Psoas muscle (tissue), 8 donors: Measurements from ENCODE around the gene SUCO. TPM values are rescaled to one million over a fixed set of nuclear protein-coding genes. Genes with fewer than 3 reads are reported as not detected.
"Not testable (repeated sequence)": the region's sequence is repeated elsewhere in the genome, so short reads cannot be mapped to it uniquely, and the experiment has no call there.

ENCODE experiments used
- ATAC-seq, 4 donors: fragments of 200-7000 bp; cut with Tn5 transposase; one replicate each; pipeline ENCODE4 v1.9.1; 2020; ENCODE audit warnings: moderate library complexity in 3 of 4, mild to moderate bottlenecking in 2 of 4
- DNase-seq, 2 donors: peaks; one replicate each; pipeline ENCODE4 v3.0.0-alpha.2; 2020
- H3K27ac ChIP-seq: fragments of 200-600 bp; one replicate; pipeline ENCODE4 v1.8.0; 2022
- H3K27me3 ChIP-seq, 3 donors: fragments of 200-600 bp in 1 of 3; one replicate each; pipeline versions ENCODE4 v1.6.1 to v1.8.0; 2013 to 2022; ENCODE audit warnings: low read length in 2 of 3, mild to moderate bottlenecking in 2 of 3, moderate library complexity in 1 of 3; ENCODE audit not compliant: insufficient read depth in 3 of 3
- H3K36me3 ChIP-seq, 2 donors: fragments of 200-600 bp in 1 of 2; one replicate each; pipeline versions ENCODE4 v1.6.1 to v1.8.0; 2013 to 2022; ENCODE audit warnings: low read depth in 1 of 2, mild to moderate bottlenecking in 1 of 2, moderate library complexity in 1 of 2; ENCODE audit not compliant: insufficient read depth in 1 of 2
- H3K4me1 ChIP-seq: fragments of 200-600 bp; one replicate; pipeline ENCODE4 v1.8.0; 2022
- H3K4me3 ChIP-seq: fragments of 200-600 bp; one replicate; pipeline ENCODE4 v1.8.0; 2022; ENCODE audit warnings: mild to moderate bottlenecking
- H3K9me3 ChIP-seq: fragments of 200-600 bp; one replicate; pipeline ENCODE4 v1.8.0; 2022
- WGBS, 3 donors: extraction: QIAGEN DNeasy Blood & Tissue Kit; methylation state at CpG; one replicate each; pipeline versions ENCODE4 v1.1.6 to v1.1.7; 2013; 5-methylcytosine and 5-hydroxymethylcytosine counted together
- intact Hi-C, 2 donors: fragments of 100-400 bp; cut with DNase I; formaldehyde crosslinking; loops; one replicate each; pipeline versions ENCODE4 v1.11.0 to v1.14.2; 2022
- polyA plus RNA-seq, 3 donors: library from polyadenylated mRNA; stranded (reverse); fragments of 200-250 nt; gene quantifications; one replicate each; pipeline ENCODE4 v1.2.3, GENCODE V29; 2013
- total RNA-seq, 4 donors: library from RNA; stranded (reverse); fragmentation: NEBNext Ultra II Directional in 2 of 4; extraction: Animal tissue kit (Norgen Biotek cat#: 25700) in 2 of 4; gene quantifications; one replicate each; pipeline versions ENCODE4 v1.2.1 to v1.2.4, GENCODE V29; 2021 to 2023
- TF ChIP-seq, protein P1 (sequence below): fragments of 200-600 bp; IDR thresholded peaks from one replicate; pipeline ENCODE4 v1.8.0; 2022; ENCODE audit warnings: antibody characterized with exemption
- donor health status: healthy with polysubstance abuse.
- donor health status: DM: no; HTN: no; CAD: no; lungs with moderate emphysema.
- donor health status: Bipolar disorder and iron deficiency.
- donor health status: healthy.
- donor health status: DM: yes; HTN: yes; CAD: no.
- donor health status: DM: no; HTN: no; CAD: no.
- donor health status: DM: no; HTN: no; CAD: no.
- donor health status: DM: yes; HTN: yes; CAD: no.

Gene SUCO
- total and polyA plus RNA-seq, 7 donors: 2.6 to 8.2 (median 6.2) TPM

DNA sequence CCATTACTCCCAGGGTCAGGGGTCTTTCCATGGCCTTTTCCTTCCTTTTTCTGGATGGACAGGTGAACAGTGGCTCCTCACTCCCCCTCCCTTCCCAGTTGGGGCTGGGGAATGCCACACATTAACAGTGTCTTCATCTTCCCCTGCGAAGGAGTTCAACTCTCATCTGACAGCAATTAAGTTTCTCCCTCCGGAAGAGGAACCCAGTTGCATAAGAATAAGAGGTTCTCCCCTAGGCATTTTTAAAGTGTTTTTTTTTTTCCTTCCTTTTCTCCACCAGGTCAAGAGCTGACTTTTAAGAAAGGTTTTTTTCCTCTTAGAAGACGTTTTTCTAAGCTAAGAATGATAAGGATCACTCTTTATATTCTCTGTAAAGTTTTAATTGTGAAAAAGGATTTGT is 83.7 kb downstream of the SUCO start:
- Histone ChIP-seq H3K9me3 (peaks cover 12% of the 10 kb centered on the region), H3K4me3 (no peak overlapping the region), H3K4me1 (no peaks in the 10 kb centered on the region), H3K27ac (no peak overlapping the region), H3K27me3 (no peaks in the 10 kb centered on the region), H3K36me3 (no peaks in the 10 kb centered on the region)
- WGBS, 3 donors: 60 to 72% (median 62%) methylated on average over 3 of the region's 3 CpGs
- intact Hi-C loops: no loop called here
- DNase-seq (no peak), ATAC-seq (no peak)
- TF ChIP-seq, protein P1, sequence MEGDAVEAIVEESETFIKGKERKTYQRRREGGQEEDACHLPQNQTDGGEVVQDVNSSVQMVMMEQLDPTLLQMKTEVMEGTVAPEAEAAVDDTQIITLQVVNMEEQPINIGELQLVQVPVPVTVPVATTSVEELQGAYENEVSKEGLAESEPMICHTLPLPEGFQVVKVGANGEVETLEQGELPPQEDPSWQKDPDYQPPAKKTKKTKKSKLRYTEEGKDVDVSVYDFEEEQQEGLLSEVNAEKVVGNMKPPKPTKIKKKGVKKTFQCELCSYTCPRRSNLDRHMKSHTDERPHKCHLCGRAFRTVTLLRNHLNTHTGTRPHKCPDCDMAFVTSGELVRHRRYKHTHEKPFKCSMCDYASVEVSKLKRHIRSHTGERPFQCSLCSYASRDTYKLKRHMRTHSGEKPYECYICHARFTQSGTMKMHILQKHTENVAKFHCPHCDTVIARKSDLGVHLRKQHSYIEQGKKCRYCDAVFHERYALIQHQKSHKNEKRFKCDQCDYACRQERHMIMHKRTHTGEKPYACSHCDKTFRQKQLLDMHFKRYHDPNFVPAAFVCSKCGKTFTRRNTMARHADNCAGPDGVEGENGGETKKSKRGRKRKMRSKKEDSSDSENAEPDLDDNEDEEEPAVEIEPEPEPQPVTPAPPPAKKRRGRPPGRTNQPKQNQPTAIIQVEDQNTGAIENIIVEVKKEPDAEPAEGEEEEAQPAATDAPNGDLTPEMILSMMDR: no peak

DNA sequence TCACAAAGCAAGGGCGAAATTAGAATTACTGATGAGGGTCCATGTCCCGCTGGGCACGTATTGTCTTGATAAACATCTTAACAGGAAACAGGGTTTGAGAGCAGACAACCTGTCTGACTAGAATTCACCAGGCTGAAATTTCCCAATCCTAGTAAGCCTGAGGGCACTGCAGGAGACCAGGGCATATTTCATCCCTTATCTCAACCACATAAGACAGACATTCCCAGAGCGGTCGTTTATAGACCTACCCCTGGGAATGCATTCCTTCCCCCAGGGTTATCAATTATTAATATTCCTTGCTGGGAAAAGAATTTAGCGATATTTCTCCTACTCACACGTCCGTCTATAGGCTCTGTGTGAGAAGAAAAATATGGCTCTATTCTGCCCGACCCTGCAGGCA is 87.7 kb downstream of the SUCO start:
- intact Hi-C loops: not testable (repeated sequence)
- WGBS, 3 donors: 86 to 90% (median 89%) methylated on average over 9 of the region's 9 CpGs
- peaks cover 12% of the 10 kb centered on the region for H3K9me3 ChIP-seq

DNA sequence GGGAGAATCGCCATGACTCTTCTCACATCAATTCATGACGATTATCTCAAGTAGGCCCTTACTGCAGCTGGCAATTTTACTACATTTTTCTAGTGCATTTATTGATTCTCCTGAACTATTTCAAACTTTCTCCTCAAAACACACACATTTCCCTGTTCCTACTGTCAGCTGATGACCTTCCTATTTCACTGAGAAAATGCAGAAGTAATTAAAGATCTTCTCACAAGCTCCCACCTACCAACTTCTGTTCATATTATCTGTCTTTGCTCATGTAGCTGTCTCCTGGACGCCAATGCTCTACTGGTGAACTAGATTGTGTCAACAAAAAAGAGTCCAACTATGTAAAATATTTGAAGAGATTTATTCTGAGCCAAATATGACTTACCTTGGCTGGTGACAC is 89.6 kb downstream of the SUCO start:
- intact Hi-C loops: no loop called here

More for the DNA sequence above, 87.7 kb downstream of the SUCO start:
- not testable (repeated sequence) for H3K4me3 ChIP-seq, DNase-seq, H3K27ac ChIP-seq, H3K36me3 ChIP-seq, ATAC-seq, H3K4me1 ChIP-seq, H3K27me3 ChIP-seq

DNA sequence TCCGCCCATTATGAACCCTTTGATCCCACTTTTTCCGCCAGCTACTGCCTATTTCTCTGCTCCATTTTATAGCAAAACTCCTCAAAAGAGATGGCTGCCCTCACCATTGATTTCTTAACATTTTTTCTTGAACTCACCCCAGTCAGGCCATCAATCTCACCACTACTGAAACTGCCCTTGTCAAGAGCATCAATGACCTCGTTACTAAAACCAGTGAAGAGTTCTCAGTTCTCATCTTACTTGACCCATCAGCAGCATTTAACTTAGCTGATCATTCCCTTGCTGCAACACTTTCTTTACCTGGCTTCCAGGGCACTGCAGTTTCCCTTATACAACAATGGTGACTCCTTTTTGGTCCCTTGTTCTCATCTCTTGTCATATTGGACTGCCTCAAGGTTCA is 90.8 kb downstream of the SUCO start:
- no peak for ATAC-seq
- no peaks in the 10 kb centered on the region for H3K36me3 ChIP-seq
- no peak overlapping the region for H3K27ac ChIP-seq
- TF ChIP-seq, protein P1: no peak
- H3K9me3 ChIP-seq: peaks cover 12% of the 10 kb centered on the region
- no peaks in the 10 kb centered on the region for H3K27me3 ChIP-seq
- DNase-seq: no peak
- no peak overlapping the region for H3K4me3 ChIP-seq
- no peaks in the 10 kb centered on the region for H3K4me1 ChIP-seq
- intact Hi-C loops: no loop called here
- WGBS, 3 donors: 57 to 71% (median 60%) methylated on average over 3 of the region's 3 CpGs

More for the DNA sequence above, 89.6 kb downstream of the SUCO start:
- no peak overlapping the region for H3K27ac ChIP-seq
- peaks cover 12% of the 10 kb centered on the region for H3K9me3 ChIP-seq
- H3K4me3 ChIP-seq: no peak overlapping the region
- no peaks in the 10 kb centered on the region for H3K27me3 ChIP-seq
- 83 to 87% (median 84%) methylated on average over 3 of the region's 3 CpGs for WGBS, 3 donors
- TF ChIP-seq, protein P1: no peak
- no peaks in the 10 kb centered on the region for H3K36me3 ChIP-seq
- DNase-seq (no peak), ATAC-seq (no peak)
- no peaks in the 10 kb centered on the region for H3K4me1 ChIP-seq

DNA sequence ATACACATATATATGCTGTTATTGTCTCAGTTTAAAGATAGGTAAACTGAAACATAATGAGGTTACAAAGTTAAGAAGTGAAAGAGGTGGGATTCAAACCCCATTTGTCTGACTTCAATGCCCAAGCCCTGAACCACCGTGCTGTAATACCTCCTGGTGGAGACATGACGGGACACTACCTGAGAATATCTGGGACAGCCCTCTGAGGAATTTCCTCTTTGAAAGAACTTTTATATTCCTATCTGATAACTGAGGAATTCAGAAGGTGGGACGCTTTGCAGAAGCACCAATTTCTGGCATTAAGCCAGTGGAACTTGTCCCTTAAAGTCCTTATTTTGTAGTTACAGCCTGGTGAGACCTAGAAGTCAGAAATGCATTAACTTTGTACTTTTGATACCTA is 93.9 kb downstream of the SUCO start:
- H3K27me3 ChIP-seq: no peaks in the 10 kb centered on the region
- TF ChIP-seq, protein P1: no peak
- H3K4me3 ChIP-seq: no peak overlapping the region
- H3K36me3 ChIP-seq: no peaks in the 10 kb centered on the region
- 62 to 75% (median 65%) methylated on average over 3 of the region's 3 CpGs for whole genome bisulfite sequencing, 3 donors
- no peaks in the 10 kb centered on the region for H3K4me1 ChIP-seq
- no peak overlapping the region for H3K27ac ChIP-seq
- intact Hi-C loops: no loop called here
- no peak for ATAC-seq
- H3K9me3 ChIP-seq: no peaks in the 10 kb centered on the region
- no peak for DNase-seq
